ENCODE data around the gene HDAC1. TPM values are rescaled to one million over a fixed set of nuclear protein-coding genes. Genes with fewer than 3 reads are reported as not detected.
"Not testable (repeated sequence)": the region's sequence is repeated elsewhere in the genome, so short reads cannot be mapped to it uniquely, and the experiment has no call there.

Gene HDAC1
- polyA plus RNA-seq, 3 donors, result 73.8 to 95.0 (median 88.7) TPM

GRCh38 chr1:32276032-32276782, 15.7 kb upstream of the HDAC1 start:
- H3K27ac ChIP-seq (ENCODE audit: low read depth in 1 of 2, low read length in 2 of 2), result no peak overlapping the region
- Mint-ChIP-seq H3K27ac (no peak overlapping the region), H3K4me1 (peaks cover 5% of the 10 kb centered on the region), H3K36me3 (no peaks in the 10 kb centered on the region), H3K4me3 (peak overlapping the region in 1 of 2 donors; percentile 59), H3K9me3 (peaks cover 0 to 5% (median 0%) of the 10 kb centered on the region in 7 donors), H3K27me3 (ENCODE audit: low read depth in 3 of 3) (peaks cover 38 to 45% (median 40%) of the 10 kb centered on the region in 3 donors)
- no peaks in the 10 kb centered on the region for H3K4me1 ChIP-seq (ENCODE audit: control insufficient read depth in 1 of 2, insufficient read depth in 2 of 2, low read length in 2 of 2)
- H3K9ac ChIP-seq (ENCODE audit: insufficient read depth, low read length, poor library complexity, severe bottlenecking), result no peak overlapping the region
- no peaks in the 10 kb centered on the region for H3K79me2 ChIP-seq (ENCODE audit: insufficient read depth, low read length)
- H4K20me1 ChIP-seq (ENCODE audit: insufficient read depth, low read length), result no peaks in the 10 kb centered on the region
- WGBS (ENCODE audit: insufficient coverage), result 89% methylated on average over 13 of the region's 30 CpGs
- TF ChIP-seq, protein P1, sequence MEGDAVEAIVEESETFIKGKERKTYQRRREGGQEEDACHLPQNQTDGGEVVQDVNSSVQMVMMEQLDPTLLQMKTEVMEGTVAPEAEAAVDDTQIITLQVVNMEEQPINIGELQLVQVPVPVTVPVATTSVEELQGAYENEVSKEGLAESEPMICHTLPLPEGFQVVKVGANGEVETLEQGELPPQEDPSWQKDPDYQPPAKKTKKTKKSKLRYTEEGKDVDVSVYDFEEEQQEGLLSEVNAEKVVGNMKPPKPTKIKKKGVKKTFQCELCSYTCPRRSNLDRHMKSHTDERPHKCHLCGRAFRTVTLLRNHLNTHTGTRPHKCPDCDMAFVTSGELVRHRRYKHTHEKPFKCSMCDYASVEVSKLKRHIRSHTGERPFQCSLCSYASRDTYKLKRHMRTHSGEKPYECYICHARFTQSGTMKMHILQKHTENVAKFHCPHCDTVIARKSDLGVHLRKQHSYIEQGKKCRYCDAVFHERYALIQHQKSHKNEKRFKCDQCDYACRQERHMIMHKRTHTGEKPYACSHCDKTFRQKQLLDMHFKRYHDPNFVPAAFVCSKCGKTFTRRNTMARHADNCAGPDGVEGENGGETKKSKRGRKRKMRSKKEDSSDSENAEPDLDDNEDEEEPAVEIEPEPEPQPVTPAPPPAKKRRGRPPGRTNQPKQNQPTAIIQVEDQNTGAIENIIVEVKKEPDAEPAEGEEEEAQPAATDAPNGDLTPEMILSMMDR (IDR thresholded peaks at IDR 0.05), result no peak
- H3K36me3 ChIP-seq (replicated peaks in 1 of 2; ENCODE audit: control insufficient read depth in 1 of 2, insufficient read depth in 2 of 2, low read length in 2 of 2), result no peaks in the 10 kb centered on the region
- H3K4me3 ChIP-seq (replicated peaks in 1 of 3; ENCODE audit: low read depth in 2 of 3, low read length in 3 of 3), result no peak overlapping the region
- DNase-seq, result no peak
- no peak overlapping the region for H2AFZ ChIP-seq (ENCODE audit: insufficient read depth, low read depth, low read length, poor library complexity, severe bottlenecking)
- H3K4me2 ChIP-seq (replicated peaks; ENCODE audit: extremely low read depth, low read length, poor library complexity, severe bottlenecking), result no peak overlapping the region
- intact Hi-C loops (cut with micrococcal nuclease), result no loop called here
- no peaks in the 10 kb centered on the region for H3K9me3 ChIP-seq (replicated peaks in 1 of 2; ENCODE audit: control insufficient read depth in 1 of 2, insufficient read depth in 1 of 2, low read length in 2 of 2)
- H3K27me3 ChIP-seq (ENCODE audit: control insufficient read depth in 2 of 2, insufficient read depth in 2 of 2, low read length in 2 of 2), result peaks cover 0 to 26% of the 10 kb centered on the region in 2 donors

DNA sequence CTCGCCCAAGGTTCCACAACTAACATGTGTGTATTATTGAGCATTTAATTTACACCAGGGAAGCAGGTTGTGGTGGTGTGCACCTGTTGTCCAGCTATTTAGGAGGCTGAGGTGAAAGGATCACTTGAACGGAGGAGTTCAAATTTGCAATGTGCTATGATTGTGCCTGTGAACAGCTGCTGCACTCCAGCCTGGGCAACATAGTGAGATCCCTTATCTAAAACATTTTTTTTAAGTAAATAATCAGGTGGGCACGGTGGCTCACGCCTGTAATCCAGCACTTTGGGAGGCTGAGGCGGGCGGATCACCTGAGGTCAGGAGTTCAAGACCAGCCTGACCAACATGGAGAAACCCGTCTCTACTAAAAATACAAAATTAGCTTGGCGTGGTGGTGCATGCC, 7.1 kb upstream of the HDAC1 start:
- H3K36me3 ChIP-seq (replicated peaks in 1 of 2; ENCODE audit: control insufficient read depth in 1 of 2, insufficient read depth in 2 of 2, low read length in 2 of 2); H3K9me3 ChIP-seq (replicated peaks in 1 of 2; ENCODE audit: control insufficient read depth in 1 of 2, insufficient read depth in 1 of 2, low read length in 2 of 2); intact Hi-C loops (cut with micrococcal nuclease); H3K4me2 ChIP-seq (replicated peaks; ENCODE audit: extremely low read depth, low read length, poor library complexity, severe bottlenecking); H3K27ac ChIP-seq (ENCODE audit: low read depth in 1 of 2, low read length in 2 of 2); H2AFZ ChIP-seq (ENCODE audit: insufficient read depth, low read depth, low read length, poor library complexity, severe bottlenecking); H3K36me3 Mint-ChIP-seq; DNase-seq; H3K4me3 ChIP-seq (replicated peaks in 1 of 3; ENCODE audit: low read depth in 2 of 3, low read length in 3 of 3); H3K27me3 Mint-ChIP-seq (ENCODE audit: low read depth in 3 of 3); H4K20me1 ChIP-seq (ENCODE audit: insufficient read depth, low read length); H3K27me3 ChIP-seq (ENCODE audit: control insufficient read depth in 2 of 2, insufficient read depth in 2 of 2, low read length in 2 of 2); H3K27ac Mint-ChIP-seq; H3K9me3 Mint-ChIP-seq; H3K9ac ChIP-seq (ENCODE audit: insufficient read depth, low read length, poor library complexity, severe bottlenecking); H3K4me1 Mint-ChIP-seq; H3K4me3 Mint-ChIP-seq; H3K4me1 ChIP-seq (ENCODE audit: control insufficient read depth in 1 of 2, insufficient read depth in 2 of 2, low read length in 2 of 2); H3K79me2 ChIP-seq (ENCODE audit: insufficient read depth, low read length): not testable (repeated sequence)
- WGBS (ENCODE audit: insufficient coverage), result 95% methylated on average over 3 of the region's 8 CpGs

All from CD14-positive monocyte (primary cell).